HL-60 (cell line): ENCODE results near the gene WRAP73.
A peak's percentile ranks its signal among the peaks of the same experiment; 100 is the strongest.

Experiments used
- DNase-seq, 2 experiments: peaks; one replicate each; pipeline ENCODE4 v3.0.0-alpha.2; 2010 to 2020; ENCODE audit warnings: low read depth in 1 of 2, low spot score in 1 of 2
- H3K27ac ChIP-seq: fragments of 250-450 bp; sonication (Bioruptor Pico); replicated peaks from 2 replicates; pipeline ENCODE4 v1.5.1; 2020; ENCODE audit warnings: mild to moderate bottlenecking, moderate library complexity
- H3K27me3 ChIP-seq: fragments of 250-450 bp; sonication (Bioruptor Pico); 2 replicates; pipeline ENCODE4 v1.5.1; 2021; ENCODE audit warnings: mild to moderate bottlenecking, moderate library complexity; ENCODE audit not compliant: insufficient read depth, poor library complexity, severe bottlenecking
- H3K4me3 ChIP-seq: replicated peaks from 2 replicates; pipeline ENCODE4 v1.5.1; 2011; ENCODE audit warnings: mild to moderate bottlenecking, control low read depth, low read length; ENCODE audit not compliant: insufficient read depth
- GABPA ChIP-seq: IDR thresholded peaks from 2 replicates; pipeline ENCODE4 v1.6.1; 2012; ENCODE audit warnings: low read depth
- POLR2AphosphoS5 ChIP-seq: IDR thresholded peaks from 2 replicates; pipeline ENCODE4 v1.6.1; 2012; ENCODE audit warnings: low read depth
- REST ChIP-seq: IDR thresholded peaks from 2 replicates; pipeline ENCODE4 v1.6.1; 2012; ENCODE audit warnings: low read depth; ENCODE audit not compliant: insufficient replicate concordance
- SPI1 ChIP-seq: IDR thresholded peaks from 2 replicates; pipeline ENCODE4 v1.6.1; 2012; ENCODE audit warnings: low read depth, mild to moderate bottlenecking, borderline replicate concordance
- long read RNA-seq: library from polyadenylated mRNA; unstranded; transcript quantifications from one replicate; pipeline ENCODE4 v2.0.0, GENCODE V29; 2020
- TF ChIP-seq, protein P1 (sequence below): IDR thresholded peaks from one replicate; pipeline ENCODE4 v1.5.1; 2011; ENCODE audit warnings: low read length, control low read depth, inconsistent platforms; ENCODE audit not compliant: insufficient read depth

The WRAP73 gene, protein sequence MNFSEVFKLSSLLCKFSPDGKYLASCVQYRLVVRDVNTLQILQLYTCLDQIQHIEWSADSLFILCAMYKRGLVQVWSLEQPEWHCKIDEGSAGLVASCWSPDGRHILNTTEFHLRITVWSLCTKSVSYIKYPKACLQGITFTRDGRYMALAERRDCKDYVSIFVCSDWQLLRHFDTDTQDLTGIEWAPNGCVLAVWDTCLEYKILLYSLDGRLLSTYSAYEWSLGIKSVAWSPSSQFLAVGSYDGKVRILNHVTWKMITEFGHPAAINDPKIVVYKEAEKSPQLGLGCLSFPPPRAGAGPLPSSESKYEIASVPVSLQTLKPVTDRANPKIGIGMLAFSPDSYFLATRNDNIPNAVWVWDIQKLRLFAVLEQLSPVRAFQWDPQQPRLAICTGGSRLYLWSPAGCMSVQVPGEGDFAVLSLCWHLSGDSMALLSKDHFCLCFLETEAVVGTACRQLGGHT
- long read RNA-seq, transcript WRAP73-201 (12 exons, 1,665 nt), result major isoform, 225 of 338 reads
- long read RNA-seq, transcript WRAP73-202 (11 exons, 1,998 nt), result minor isoform, 46 of 338 reads
- long read RNA-seq, partial matches to known transcripts, result 23 of 338 reads
- long read RNA-seq, other reads (novel, unspliced or antisense), result 44 of 338 reads

DNA sequence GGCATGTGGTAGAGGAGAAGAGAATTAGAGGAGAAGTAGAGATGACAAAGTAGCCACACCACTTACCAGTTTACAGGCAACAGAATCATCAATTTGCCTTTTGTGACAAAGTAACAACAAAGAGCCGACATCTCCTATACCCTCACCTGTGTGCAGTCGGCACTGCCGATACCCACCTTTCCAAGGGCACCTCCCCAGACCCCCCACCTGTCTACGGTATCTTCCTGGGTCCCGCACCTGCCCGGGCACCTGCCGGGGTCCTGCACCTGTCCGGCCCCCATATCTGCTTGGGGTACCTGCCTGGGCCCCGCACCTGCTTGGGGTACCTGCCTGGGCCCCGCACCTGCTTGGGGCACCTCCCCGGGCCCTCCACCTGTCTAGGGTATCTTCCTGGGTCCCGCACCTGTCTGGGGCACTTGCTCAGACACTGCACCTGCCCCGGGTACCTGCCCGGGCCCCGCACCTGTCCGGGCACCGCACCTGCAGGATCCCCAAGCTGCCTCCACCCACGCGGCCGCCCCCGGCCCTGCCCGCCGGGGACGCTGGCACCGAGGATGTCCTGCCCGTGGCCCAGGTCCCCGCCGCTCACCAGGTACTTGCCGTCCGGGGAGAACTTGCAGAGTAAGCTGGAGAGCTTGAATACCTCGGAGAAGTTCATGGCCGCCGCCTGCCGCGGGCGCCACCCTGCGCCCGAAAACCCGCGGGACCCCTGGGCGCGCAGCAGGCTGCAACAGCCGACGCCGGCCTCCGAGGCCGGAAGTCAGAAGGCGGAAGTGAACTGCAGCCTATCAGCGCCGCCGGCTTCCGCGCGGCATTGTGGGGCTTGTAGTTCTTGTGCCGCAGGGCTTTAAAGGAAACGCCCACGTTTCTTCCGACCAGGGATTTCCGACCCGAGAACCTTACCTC lies at the start of gene WRAP73:
WRAP73 (minus strand) TSS at position 762 of the 906 bp plus-strand sequence; CDS start at position 658, 104 bp downstream.
- TF ChIP-seq SPI1, result peak; percentile 78; the same call in 1 of the 2 replicates
- no peak for TF ChIP-seq REST
- peak; percentile 88 for TF ChIP-seq GABPA
- TF ChIP-seq, protein P1, sequence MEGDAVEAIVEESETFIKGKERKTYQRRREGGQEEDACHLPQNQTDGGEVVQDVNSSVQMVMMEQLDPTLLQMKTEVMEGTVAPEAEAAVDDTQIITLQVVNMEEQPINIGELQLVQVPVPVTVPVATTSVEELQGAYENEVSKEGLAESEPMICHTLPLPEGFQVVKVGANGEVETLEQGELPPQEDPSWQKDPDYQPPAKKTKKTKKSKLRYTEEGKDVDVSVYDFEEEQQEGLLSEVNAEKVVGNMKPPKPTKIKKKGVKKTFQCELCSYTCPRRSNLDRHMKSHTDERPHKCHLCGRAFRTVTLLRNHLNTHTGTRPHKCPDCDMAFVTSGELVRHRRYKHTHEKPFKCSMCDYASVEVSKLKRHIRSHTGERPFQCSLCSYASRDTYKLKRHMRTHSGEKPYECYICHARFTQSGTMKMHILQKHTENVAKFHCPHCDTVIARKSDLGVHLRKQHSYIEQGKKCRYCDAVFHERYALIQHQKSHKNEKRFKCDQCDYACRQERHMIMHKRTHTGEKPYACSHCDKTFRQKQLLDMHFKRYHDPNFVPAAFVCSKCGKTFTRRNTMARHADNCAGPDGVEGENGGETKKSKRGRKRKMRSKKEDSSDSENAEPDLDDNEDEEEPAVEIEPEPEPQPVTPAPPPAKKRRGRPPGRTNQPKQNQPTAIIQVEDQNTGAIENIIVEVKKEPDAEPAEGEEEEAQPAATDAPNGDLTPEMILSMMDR, result peak; percentile 6
- TF ChIP-seq POLR2AphosphoS5, result peak; percentile 54; the same call in 1 of the 2 replicates
- Histone ChIP-seq H3K27ac (peak within 1 kb of the TSS; percentile 62), H3K4me3 (peak within 1 kb of the TSS; percentile 95), H3K27me3 (peaks cover 39% of the 10 kb centered on the region)
- DNase-seq, result peak; percentile 85 to 87

- H3K27ac ChIP-seq, result no peak overlapping the region
- no peak for TF ChIP-seq REST
- TF ChIP-seq POLR2AphosphoS5, result no peak
- no peak for TF ChIP-seq GABPA
- TF ChIP-seq SPI1, result no peak
- DNase-seq, result no peak
- peaks cover 11% of the 10 kb centered on the region for H3K27me3 ChIP-seq
- no peak overlapping the region for H3K4me3 ChIP-seq
These were observed 49.7 kb upstream of the WRAP73 start for GRCh38 chr1:3699596-3699995.

GRCh38 chr1:3698660-3699408 lies 48.9 kb upstream of the WRAP73 start:
- no peak overlapping the region for H3K27ac ChIP-seq
- no peak for DNase-seq
- peaks cover 11% of the 10 kb centered on the region for H3K27me3 ChIP-seq
- no peak overlapping the region for H3K4me3 ChIP-seq
- no peak for TF ChIP-seq POLR2AphosphoS5

GRCh38 chr1:3697810-3698209 lies 47.9 kb upstream of the WRAP73 start:
- H3K4me3 ChIP-seq, result no peak overlapping the region
- no peak for DNase-seq
- H3K27me3 ChIP-seq, result peaks cover 8% of the 10 kb centered on the region
- H3K27ac ChIP-seq, result no peak overlapping the region
- TF ChIP-seq GABPA, result no peak
- TF ChIP-seq SPI1, result no peak
